Stimulated activated CD4-positive, alpha-beta T cell treated with anti-CD3 and anti-CD28 coated beads, Interleukin-1b, Interleukin-23, amount 100 ng/mL, for 48 hours (primary cell): Measurements from ENCODE around the gene LILRB5.
"Not testable (repeated sequence)": the region's sequence is repeated elsewhere in the genome, so short reads cannot be mapped to it uniquely, and the experiment has no call there.

Experiments
- DNase-seq: peaks from one replicate; pipeline ENCODE4 v3.0.0-alpha.2; 2020

Gene LILRB5

GRCh38 chr19:54257116-54257480 is at the start of gene LILRB5:
LILRB5 (minus strand) TSS chr19:54257273; CDS start chr19:54257193, 80 bp downstream.
- DNase-seq, result no peak

GRCh38 chr19:54305141-54305540 is 48.1 kb upstream of the LILRB5 start:
- DNase-seq, result no peak

GRCh38 chr19:54302257-54302656 is 45.2 kb upstream of the LILRB5 start:
- no peak for DNase-seq

GRCh38 chr19:54299515-54299914 is 42.4 kb upstream of the LILRB5 start:
- DNase-seq, result no peak

- no peak for DNase-seq
Measured at GRCh38 chr19:54299126-54299498, 42.0 kb upstream of the LILRB5 start.

- DNase-seq, result no peak
Measured at GRCh38 chr19:54298357-54299125, 41.5 kb upstream of the LILRB5 start.

- no peak for DNase-seq
Measured at GRCh38 chr19:54297759-54298305, 40.8 kb upstream of the LILRB5 start.

GRCh38 chr19:54294539-54294938 is 37.5 kb upstream of the LILRB5 start:
- DNase-seq, result no peak

- DNase-seq, result not testable (repeated sequence)
Measured at GRCh38 chr19:54289160-54289559, 32.1 kb upstream of the LILRB5 start.

- no peak for DNase-seq
Measured at GRCh38 chr19:54287456-54287855, 30.4 kb upstream of the LILRB5 start.

- DNase-seq, result not testable (repeated sequence)
Measured at GRCh38 chr19:54286283-54286682, 29.2 kb upstream of the LILRB5 start.

GRCh38 chr19:54285427-54286056 is 28.5 kb upstream of the LILRB5 start:
- not testable (repeated sequence) for DNase-seq

GRCh38 chr19:54282686-54283470 is 25.8 kb upstream of the LILRB5 start:
- DNase-seq, result no peak

GRCh38 chr19:54281729-54282075 is 24.6 kb upstream of the LILRB5 start:
- DNase-seq, result not testable (repeated sequence)

- DNase-seq, result no peak
Measured at GRCh38 chr19:54281007-54281728, 24.1 kb upstream of the LILRB5 start, which contains the start of gene LILRB2. LILRB2 (minus strand) TSS chr19:54281110; CDS start chr19:54280496, 614 bp downstream.

- not testable (repeated sequence) for DNase-seq
Measured at GRCh38 chr19:54280441-54280840, 23.4 kb upstream of the LILRB5 start.

GRCh38 chr19:54280025-54280424 is 23.0 kb upstream of the LILRB5 start:
- DNase-seq, result not testable (repeated sequence)

- no peak for DNase-seq
Measured at GRCh38 chr19:54279406-54279962, 22.4 kb upstream of the LILRB5 start.

GRCh38 chr19:54278571-54279195 is 21.6 kb upstream of the LILRB5 start:
- not testable (repeated sequence) for DNase-seq

- DNase-seq, result not testable (repeated sequence)
Measured at GRCh38 chr19:54278056-54278455, 21.0 kb upstream of the LILRB5 start.

GRCh38 chr19:54277111-54277615 is 20.1 kb upstream of the LILRB5 start:
- not testable (repeated sequence) for DNase-seq

- no peak for DNase-seq
Measured at GRCh38 chr19:54275951-54276350, 18.9 kb upstream of the LILRB5 start.
